ENCODE data around the gene SLC35A2. TPM values are rescaled to one million over a fixed set of nuclear protein-coding genes. Genes with fewer than 3 reads are reported as not detected.
"Not testable (repeated sequence)": the region's sequence is repeated elsewhere in the genome, so short reads cannot be mapped to it uniquely, and the experiment has no call there.

The SLC35A2 gene
- total RNA-seq, 1 experiment from 2014 or later, result 61.4 TPM

DNA sequence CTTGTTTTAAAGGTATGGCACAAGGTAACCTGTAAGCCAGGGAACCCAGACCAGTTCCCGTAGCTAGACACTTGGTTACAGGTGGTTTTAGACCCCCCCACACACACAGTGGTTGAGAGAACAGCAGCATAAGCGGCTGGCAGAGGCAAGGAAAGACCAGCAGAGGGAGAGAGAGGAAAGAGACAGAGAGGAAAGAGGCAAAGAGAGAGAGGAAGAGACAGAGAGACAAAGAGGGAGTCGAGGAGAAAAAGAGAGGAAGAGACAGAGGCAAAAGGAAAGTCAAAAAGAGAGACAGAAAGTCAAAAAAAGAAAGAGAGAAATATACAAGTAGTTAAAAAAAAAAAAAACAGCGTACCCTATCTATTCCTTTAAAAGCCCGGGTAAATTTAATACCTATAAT, 56.5 kb downstream of the SLC35A2 start:
- Histone ChIP-seq H3K27me3 (replicated peaks; ENCODE audit: control insufficient read depth, insufficient read depth, low read length) (no peaks in the 10 kb centered on the region), H3K36me3 (ENCODE audit: control insufficient read depth, insufficient read depth, low read length) (no peaks in the 10 kb centered on the region), H3K4me3 (ENCODE audit: low read depth, low read length) (no peak overlapping the region), H3K9me3 (no peaks in the 10 kb centered on the region), H3K4me1 (no peaks in the 10 kb centered on the region; the same call in 1 of the 2 replicates)
- H3K9me3 Mint-ChIP-seq (ENCODE audit: unreplicated experiment), result no peaks in the 10 kb centered on the region
- H3K27ac Mint-ChIP-seq (ENCODE audit: unreplicated experiment), result peak overlapping the region; percentile 17
- H3K4me3 Mint-ChIP-seq (ENCODE audit: unreplicated experiment), result peak overlapping the region; percentile 61
- TF ChIP-seq, protein P1, sequence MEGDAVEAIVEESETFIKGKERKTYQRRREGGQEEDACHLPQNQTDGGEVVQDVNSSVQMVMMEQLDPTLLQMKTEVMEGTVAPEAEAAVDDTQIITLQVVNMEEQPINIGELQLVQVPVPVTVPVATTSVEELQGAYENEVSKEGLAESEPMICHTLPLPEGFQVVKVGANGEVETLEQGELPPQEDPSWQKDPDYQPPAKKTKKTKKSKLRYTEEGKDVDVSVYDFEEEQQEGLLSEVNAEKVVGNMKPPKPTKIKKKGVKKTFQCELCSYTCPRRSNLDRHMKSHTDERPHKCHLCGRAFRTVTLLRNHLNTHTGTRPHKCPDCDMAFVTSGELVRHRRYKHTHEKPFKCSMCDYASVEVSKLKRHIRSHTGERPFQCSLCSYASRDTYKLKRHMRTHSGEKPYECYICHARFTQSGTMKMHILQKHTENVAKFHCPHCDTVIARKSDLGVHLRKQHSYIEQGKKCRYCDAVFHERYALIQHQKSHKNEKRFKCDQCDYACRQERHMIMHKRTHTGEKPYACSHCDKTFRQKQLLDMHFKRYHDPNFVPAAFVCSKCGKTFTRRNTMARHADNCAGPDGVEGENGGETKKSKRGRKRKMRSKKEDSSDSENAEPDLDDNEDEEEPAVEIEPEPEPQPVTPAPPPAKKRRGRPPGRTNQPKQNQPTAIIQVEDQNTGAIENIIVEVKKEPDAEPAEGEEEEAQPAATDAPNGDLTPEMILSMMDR (IDR thresholded peaks at IDR 0.05; ENCODE audit: insufficient read depth in 1 of 2, low read depth in 1 of 2, low read length in 1 of 2, severe bottlenecking in 1 of 2, unreplicated experiment in 1 of 2), result peak in 1 of 2 experiments; percentile 30
- no peaks in the 10 kb centered on the region for H3K36me3 Mint-ChIP-seq (ENCODE audit: insufficient read depth, unreplicated experiment)
- BruUV-seq (replicated peaks), result no TSS peak
- ChIA-PET POLR2A (no interaction called here), CTCF (interaction anchor here (0.6 kb wide), 1 partner anchor 57 kb away, joined by 3 read pairs; the partner anchor contains the start of gene SLC35A2)
- H3K27me3 Mint-ChIP-seq (ENCODE audit: insufficient read depth, unreplicated experiment), result no peaks in the 10 kb centered on the region
- intact Hi-C loops (cut with micrococcal nuclease; ENCODE audit: unreplicated experiment), result loop anchor here (2.0 kb wide), 1 partner anchor 58 kb away; no protein-coding TSS in a partner anchor
- H3K4me1 Mint-ChIP-seq (ENCODE audit: low read depth, unreplicated experiment), result peaks cover 21% of the 10 kb centered on the region
- peak; percentile 36 for DNase-seq

GRCh38 chrX:48854121-48854804, 57.2 kb downstream of the SLC35A2 start:
- BruUV-seq (replicated peaks); POLR2A ChIA-PET: not testable (repeated sequence)
- H3K4me3 Mint-ChIP-seq (ENCODE audit: unreplicated experiment), result peak overlapping the region; percentile 61

GRCh38 chrX:48853494-48853893, 58.0 kb downstream of the SLC35A2 start:
- Mint-ChIP-seq H3K27ac (ENCODE audit: unreplicated experiment) (peak overlapping the region; percentile 17), H3K4me1 (ENCODE audit: low read depth, unreplicated experiment) (peaks cover 21% of the 10 kb centered on the region)
- H3K27me3 ChIP-seq (replicated peaks; ENCODE audit: control insufficient read depth, insufficient read depth, low read length); CTCF ChIA-PET; H3K9me3 ChIP-seq; H3K4me3 Mint-ChIP-seq (ENCODE audit: unreplicated experiment); H3K9me3 Mint-ChIP-seq (ENCODE audit: unreplicated experiment); POLR2A ChIA-PET; H3K36me3 ChIP-seq (ENCODE audit: control insufficient read depth, insufficient read depth, low read length); H3K4me1 ChIP-seq; BruUV-seq (replicated peaks); H3K27me3 Mint-ChIP-seq (ENCODE audit: insufficient read depth, unreplicated experiment); intact Hi-C loops (cut with micrococcal nuclease; ENCODE audit: unreplicated experiment); H3K36me3 Mint-ChIP-seq (ENCODE audit: insufficient read depth, unreplicated experiment); H3K4me3 ChIP-seq (ENCODE audit: low read depth, low read length); DNase-seq: not testable (repeated sequence)

More at GRCh38 chrX:48854121-48854804, 57.2 kb downstream of the SLC35A2 start:
- not testable (repeated sequence) for H3K4me1 ChIP-seq; H3K9me3 ChIP-seq; H3K36me3 ChIP-seq (ENCODE audit: control insufficient read depth, insufficient read depth, low read length); DNase-seq; H3K36me3 Mint-ChIP-seq (ENCODE audit: insufficient read depth, unreplicated experiment); H3K27me3 Mint-ChIP-seq (ENCODE audit: insufficient read depth, unreplicated experiment); H3K27me3 ChIP-seq (replicated peaks; ENCODE audit: control insufficient read depth, insufficient read depth, low read length); H3K4me3 ChIP-seq (ENCODE audit: low read depth, low read length); H3K9me3 Mint-ChIP-seq (ENCODE audit: unreplicated experiment)
- CTCF ChIA-PET, result interaction anchor here (0.6 kb wide), 1 partner anchor 57 kb away, joined by 3 read pairs; the partner anchor contains the start of gene SLC35A2
- H3K27ac Mint-ChIP-seq (ENCODE audit: unreplicated experiment), result peak overlapping the region; percentile 17
- intact Hi-C loops (cut with micrococcal nuclease; ENCODE audit: unreplicated experiment), result loop anchor here (2.0 kb wide), 1 partner anchor 59 kb away; no protein-coding TSS in a partner anchor
- H3K4me1 Mint-ChIP-seq (ENCODE audit: low read depth, unreplicated experiment), result peaks cover 21% of the 10 kb centered on the region

Other genes starting within 250 kb of the SLC35A2 start
- 0.39 and 0.43 TPM in 2 replicates for gene WAS, start 227.8 kb downstream of the SLC35A2 start, total RNA-seq (2022)
- 13.9 and 15.8 TPM in 2 replicates for gene SUV39H1, start 214.9 kb downstream of the SLC35A2 start, total RNA-seq (2022)
- not detected in 2 replicates for gene GLOD5, start 149.9 kb downstream of the SLC35A2 start, total RNA-seq (2022)
- gene GATA1, start 125.1 kb downstream of the SLC35A2 start, total RNA-seq (2022), result not detected in 2 replicates
- 99.6 and 110 TPM in 2 replicates for gene HDAC6, start 109.6 kb downstream of the SLC35A2 start, total RNA-seq (2022)
- not detected in 2 replicates for gene ERAS, start 85.1 kb downstream of the SLC35A2 start, total RNA-seq (2022)
- 19.5 and 24.1 TPM in 2 replicates for gene PCSK1N, start 76.0 kb downstream of the SLC35A2 start, total RNA-seq (2022)
- gene TIMM17B, start 13.9 kb downstream of the SLC35A2 start, total RNA-seq (2022), result 82.5 and 90.6 TPM in 2 replicates
- gene PQBP1, start 13.7 kb downstream of the SLC35A2 start, total RNA-seq (2022), result 111 and 114 TPM in 2 replicates
- gene PIM2, start 7.4 kb upstream of the SLC35A2 start, total RNA-seq (2022), result 12.0 and 13.9 TPM in 2 replicates
- 40.1 and 40.6 TPM in 2 replicates for gene OTUD5, start 46.0 kb upstream of the SLC35A2 start, total RNA-seq (2022)
- gene KCND1, start 60.2 kb upstream of the SLC35A2 start, total RNA-seq (2022), result 0.88 and 0.97 TPM in 2 replicates
- 43.1 and 43.6 TPM in 2 replicates for gene GRIPAP1, start 90.6 kb upstream of the SLC35A2 start, total RNA-seq (2022)
- gene TFE3, start 131.7 kb upstream of the SLC35A2 start, total RNA-seq (2022), result 28.1 and 32.0 TPM in 2 replicates
- 16.7 and 17.6 TPM in 2 replicates for gene CCDC120, start 147.4 kb upstream of the SLC35A2 start, total RNA-seq (2022)
- gene PRAF2, start 162.4 kb upstream of the SLC35A2 start, total RNA-seq (2022), result 3.2 and 5.4 TPM in 2 replicates
- 26.7 and 28.6 TPM in 2 replicates for gene WDR45, start 168.2 kb upstream of the SLC35A2 start, total RNA-seq (2022)
- 25.4 and 25.6 TPM in 2 replicates for gene GPKOW, start 212.1 kb upstream of the SLC35A2 start, total RNA-seq (2022)

Measured in Caco-2 (cell line).